T-helper 1 cell treated with Interleukin-12 subunit alpha and Interleukin-12 subunit beta and Interleukin-4 antibody, amounts not matched to agents 30 μg/mL and 1 μg/mL, for 36 hours (primary cell): Measurements from ENCODE around the gene CUL1.
A peak's percentile ranks its signal among the peaks of the same experiment; 100 is the strongest.

Source experiments
- H3K27ac Mint-ChIP-seq: one replicate; pipeline ENCODE4 v1.8.0; 2021; ENCODE audit warnings: mild to moderate bottlenecking, mixed read lengths
- H3K27me3 Mint-ChIP-seq: one replicate; pipeline ENCODE4 v1.8.0; 2021; ENCODE audit warnings: low read depth, mixed read lengths
- H3K36me3 Mint-ChIP-seq: one replicate; pipeline ENCODE4 v1.8.0; 2021; ENCODE audit warnings: low read depth, mixed read lengths
- H3K4me1 Mint-ChIP-seq: one replicate; pipeline ENCODE4 v1.8.0; 2021; ENCODE audit warnings: low read depth, mixed read lengths
- H3K4me3 Mint-ChIP-seq: one replicate; pipeline ENCODE4 v1.8.0; 2021; ENCODE audit warnings: mild to moderate bottlenecking, moderate library complexity, mixed read lengths
- H3K9me3 Mint-ChIP-seq: one replicate; pipeline ENCODE4 v1.8.0; 2021; ENCODE audit warnings: mixed read lengths

CUL1 gene

DNA sequence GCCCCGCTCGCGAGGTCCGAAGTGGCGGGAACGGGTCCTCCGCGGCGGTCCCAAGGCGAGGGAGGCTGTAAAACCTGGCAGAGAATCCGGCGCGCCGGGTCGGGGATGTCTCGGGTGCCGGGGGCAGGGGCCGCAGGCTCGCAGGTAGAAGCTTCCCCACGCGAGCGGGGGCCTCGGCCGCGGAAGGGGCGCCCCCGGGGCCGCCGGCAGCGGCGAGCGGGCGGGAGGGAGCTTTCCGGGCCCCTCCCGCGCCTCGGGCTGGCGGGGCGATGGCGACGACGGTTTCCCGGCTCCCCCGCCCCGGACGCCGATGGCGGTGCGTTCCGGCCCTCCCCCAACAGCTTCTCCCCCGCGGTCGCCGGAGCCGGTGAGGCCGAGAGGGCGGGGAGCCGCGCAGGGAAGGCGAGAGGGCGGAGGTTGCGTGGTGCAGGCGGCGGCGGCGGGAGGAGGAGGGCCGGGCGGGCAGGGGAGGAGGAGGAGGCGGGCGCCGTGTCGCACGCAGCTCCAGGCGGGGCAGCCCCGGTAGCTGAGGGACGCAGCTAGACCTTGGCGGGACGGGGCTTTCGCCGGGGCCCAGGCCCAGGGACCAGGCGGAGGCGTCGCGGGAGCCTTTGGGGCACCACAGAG lies at the start of gene CUL1:
Gene CUL1, plus strand, starts transcription at position 507 of the 627 bp plus-strand sequence. CDS start 31,220 bp downstream, outside the sequence.
- H3K27ac Mint-ChIP-seq, result peak within 1 kb of the TSS; percentile 92
- H3K27me3 Mint-ChIP-seq, result no peaks in the 10 kb centered on the region
- no peaks in the 10 kb centered on the region for H3K9me3 Mint-ChIP-seq
- H3K4me3 Mint-ChIP-seq, result peak within 1 kb of the TSS; percentile 93
- H3K4me1 Mint-ChIP-seq, result peaks cover 43% of the 10 kb centered on the region
- peaks cover 7% of the 10 kb centered on the region for H3K36me3 Mint-ChIP-seq

DNA sequence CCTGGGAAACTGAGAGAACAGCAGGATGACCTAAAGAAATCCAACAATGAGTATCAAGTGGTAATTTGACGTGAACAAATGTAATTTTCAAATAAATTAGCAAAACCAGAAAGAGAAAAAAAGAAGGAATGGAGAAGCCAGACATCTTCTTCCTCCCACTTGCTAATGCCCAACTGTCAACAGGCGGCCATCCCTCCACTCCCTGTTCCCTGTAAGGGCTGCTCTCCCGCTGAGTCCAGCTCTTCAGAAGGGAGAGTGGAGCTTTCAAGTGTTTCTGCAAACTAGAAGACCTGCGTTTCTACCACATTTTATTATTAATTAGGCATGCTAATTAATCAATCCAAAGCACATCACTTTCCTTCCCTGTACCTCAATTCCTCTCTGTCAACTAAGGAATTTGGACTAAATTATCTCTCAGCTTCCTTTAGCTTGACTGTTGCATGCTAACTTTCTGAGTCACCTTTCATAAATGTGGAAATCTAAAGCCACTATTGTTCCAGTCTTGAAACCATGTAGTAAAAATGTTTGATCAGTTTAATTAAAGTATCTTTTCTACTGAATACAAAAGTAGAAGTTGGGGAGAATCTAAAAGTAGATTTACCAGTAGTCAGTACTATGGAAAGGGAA lies 48.4 kb upstream of the CUL1 start:
- no peak overlapping the region for H3K27ac Mint-ChIP-seq
- H3K4me1 Mint-ChIP-seq, result no peaks in the 10 kb centered on the region
- no peaks in the 10 kb centered on the region for H3K36me3 Mint-ChIP-seq
- no peak overlapping the region for H3K4me3 Mint-ChIP-seq
- H3K9me3 Mint-ChIP-seq, result no peaks in the 10 kb centered on the region
- peaks cover 11% of the 10 kb centered on the region for H3K27me3 Mint-ChIP-seq

- H3K27me3 Mint-ChIP-seq, result peaks cover 8% of the 10 kb centered on the region
- no peak overlapping the region for H3K4me3 Mint-ChIP-seq
- H3K36me3 Mint-ChIP-seq, result no peaks in the 10 kb centered on the region
- H3K27ac Mint-ChIP-seq, result no peak overlapping the region
- H3K9me3 Mint-ChIP-seq, result no peaks in the 10 kb centered on the region
- H3K4me1 Mint-ChIP-seq, result no peaks in the 10 kb centered on the region
Measured at GRCh38 chr7:148652773-148653172, 45.9 kb upstream of the CUL1 start.

DNA sequence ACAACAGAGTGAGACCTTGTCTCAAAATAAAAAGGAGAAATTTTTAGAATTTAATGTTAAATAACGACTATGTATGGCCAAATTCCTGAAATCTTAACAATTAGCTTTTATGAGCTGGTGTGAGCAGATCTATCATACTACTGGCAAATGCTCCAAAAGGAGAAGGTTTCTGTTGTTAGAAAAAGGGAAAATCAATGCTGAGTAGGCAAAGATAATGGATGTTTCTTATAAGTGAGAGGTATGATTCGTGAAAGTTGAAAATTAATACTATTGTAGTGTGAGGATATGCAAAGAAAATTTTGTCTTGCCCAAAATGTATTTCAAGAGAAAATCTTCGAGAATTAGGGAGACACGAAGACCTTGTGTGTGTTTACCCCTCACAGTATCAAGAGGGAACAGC lies 40.8 kb upstream of the CUL1 start:
- no peaks in the 10 kb centered on the region for H3K9me3 Mint-ChIP-seq
- H3K27me3 Mint-ChIP-seq, result peaks cover 6% of the 10 kb centered on the region
- no peak overlapping the region for H3K27ac Mint-ChIP-seq
- H3K4me1 Mint-ChIP-seq, result peaks cover 4% of the 10 kb centered on the region
- no peak overlapping the region for H3K4me3 Mint-ChIP-seq
- H3K36me3 Mint-ChIP-seq, result no peaks in the 10 kb centered on the region

DNA sequence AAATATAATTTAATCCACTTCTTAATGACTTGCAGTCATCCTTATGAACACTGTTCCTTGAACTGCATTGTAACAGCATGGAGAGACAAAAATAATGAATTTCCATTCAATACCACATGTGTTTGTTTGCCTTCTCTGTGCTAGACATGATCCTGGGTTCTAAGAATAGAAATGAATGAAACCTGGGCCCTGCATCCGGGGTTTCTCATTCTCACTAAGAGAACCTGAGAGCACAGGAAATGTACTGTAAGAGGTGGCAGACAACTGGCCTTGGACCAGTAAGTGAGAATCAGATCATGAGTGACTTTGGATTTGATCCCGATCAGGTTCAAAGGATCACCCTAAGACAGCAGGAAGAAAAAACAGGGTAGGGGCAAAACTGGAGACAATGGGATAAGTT lies 37.2 kb upstream of the CUL1 start:
- Mint-ChIP-seq H3K9me3 (no peaks in the 10 kb centered on the region), H3K4me3 (no peak overlapping the region), H3K36me3 (no peaks in the 10 kb centered on the region), H3K4me1 (peaks cover 4% of the 10 kb centered on the region), H3K27ac (no peak overlapping the region), H3K27me3 (peaks cover 6% of the 10 kb centered on the region)

DNA sequence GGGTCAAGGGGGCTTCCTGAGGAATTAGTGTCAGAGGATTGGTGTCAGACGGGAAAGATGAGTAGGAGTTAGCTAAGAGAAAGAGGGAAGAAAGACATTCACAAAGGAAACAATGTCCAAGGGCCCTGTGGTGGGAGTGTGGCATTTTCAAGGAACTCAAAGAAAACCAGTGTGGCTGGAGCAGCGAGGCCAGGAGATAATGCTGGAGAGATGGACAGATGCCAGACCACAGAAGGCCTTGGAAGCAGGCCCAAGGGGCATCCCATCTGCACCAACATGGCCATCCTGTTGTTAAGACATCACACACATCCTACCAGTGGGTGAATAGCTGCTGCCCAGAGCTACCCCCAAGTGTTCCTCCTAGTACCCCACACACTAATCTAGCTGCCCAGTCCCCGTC lies 36.1 kb upstream of the CUL1 start:
- Mint-ChIP-seq H3K36me3 (no peaks in the 10 kb centered on the region), H3K27ac (no peak overlapping the region), H3K9me3 (no peaks in the 10 kb centered on the region), H3K4me3 (no peak overlapping the region), H3K27me3 (peaks cover 6% of the 10 kb centered on the region), H3K4me1 (peaks cover 4% of the 10 kb centered on the region)

DNA sequence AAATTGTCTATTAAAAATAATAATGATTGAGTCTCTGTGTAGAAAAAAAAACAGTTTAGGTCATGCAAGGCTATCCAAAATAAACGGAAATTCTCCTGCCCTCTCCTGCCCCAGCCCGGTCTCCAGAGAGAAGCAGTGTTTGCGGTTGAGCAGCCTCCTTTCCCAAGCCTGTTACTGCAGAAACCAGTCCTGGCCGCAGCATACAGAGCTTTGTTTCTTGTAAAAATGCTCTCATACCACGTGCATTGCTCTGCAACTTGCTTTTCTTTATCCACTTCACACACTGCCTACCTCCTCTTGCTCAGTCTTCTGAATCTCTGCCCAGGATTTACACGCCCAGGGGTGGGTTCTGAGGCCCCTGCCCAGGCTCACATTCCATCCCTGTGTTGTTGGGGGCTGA lies 34.4 kb upstream of the CUL1 start:
- peaks cover 3% of the 10 kb centered on the region for H3K27me3 Mint-ChIP-seq
- no peaks in the 10 kb centered on the region for H3K9me3 Mint-ChIP-seq
- H3K27ac Mint-ChIP-seq, result no peak overlapping the region
- no peak overlapping the region for H3K4me3 Mint-ChIP-seq
- H3K4me1 Mint-ChIP-seq, result peaks cover 4% of the 10 kb centered on the region
- H3K36me3 Mint-ChIP-seq, result no peaks in the 10 kb centered on the region

DNA sequence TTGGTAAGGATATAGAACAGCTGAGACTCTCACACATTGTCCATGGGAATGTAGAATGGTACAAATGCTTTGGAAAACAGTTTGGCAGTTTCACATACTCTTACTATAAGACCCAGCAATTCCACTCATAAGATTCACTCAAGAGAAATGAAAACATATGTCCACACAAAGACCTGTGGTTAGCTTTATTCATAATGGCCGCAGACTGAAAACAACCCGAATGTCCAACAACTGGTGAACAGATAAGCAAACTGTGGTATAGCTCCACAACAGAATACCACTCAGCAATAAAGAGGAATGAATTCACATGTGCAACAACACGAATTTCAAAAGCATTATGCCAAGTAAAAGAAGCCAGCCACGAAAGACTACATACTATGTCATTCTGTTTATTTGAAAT lies 33.5 kb upstream of the CUL1 start:
- Mint-ChIP-seq H3K27me3 (peaks cover 3% of the 10 kb centered on the region), H3K36me3 (peaks cover under 1% of the 10 kb centered on the region), H3K4me1 (peaks cover 4% of the 10 kb centered on the region), H3K4me3 (no peak overlapping the region), H3K27ac (no peak overlapping the region), H3K9me3 (peaks cover 2% of the 10 kb centered on the region)

GRCh38 chr7:148669927-148670326 lies 28.8 kb upstream of the CUL1 start:
- H3K4me1 Mint-ChIP-seq, result no peaks in the 10 kb centered on the region
- no peak overlapping the region for H3K4me3 Mint-ChIP-seq
- no peak overlapping the region for H3K27ac Mint-ChIP-seq
- peaks cover 3% of the 10 kb centered on the region for H3K27me3 Mint-ChIP-seq
- H3K36me3 Mint-ChIP-seq, result peaks cover 6% of the 10 kb centered on the region
- peaks cover 14% of the 10 kb centered on the region for H3K9me3 Mint-ChIP-seq

DNA sequence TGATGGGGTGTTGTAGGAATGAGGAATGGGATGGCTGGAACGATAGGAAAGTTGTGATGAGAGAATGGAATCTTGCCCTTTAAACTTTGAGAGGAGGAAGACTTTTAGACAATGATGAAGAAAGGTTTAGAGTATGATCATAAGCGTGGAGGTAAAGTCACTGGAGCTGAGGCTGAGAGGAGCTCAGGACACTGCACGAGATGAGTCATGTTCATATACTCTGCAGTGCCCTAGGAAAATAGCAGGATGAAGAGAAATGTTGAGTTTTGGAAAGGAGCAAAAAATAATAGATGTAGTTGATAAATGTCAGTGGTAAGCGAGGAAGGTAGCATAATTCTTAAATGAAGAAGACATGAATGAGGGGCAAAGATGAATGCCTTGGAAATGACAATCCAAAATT lies 28.3 kb upstream of the CUL1 start:
- Mint-ChIP-seq H3K27ac (no peak overlapping the region), H3K9me3 (peaks cover 18% of the 10 kb centered on the region), H3K27me3 (peaks cover 3% of the 10 kb centered on the region), H3K36me3 (peaks cover 6% of the 10 kb centered on the region), H3K4me1 (no peaks in the 10 kb centered on the region), H3K4me3 (no peak overlapping the region)

- no peak overlapping the region for H3K27ac Mint-ChIP-seq
- no peaks in the 10 kb centered on the region for H3K4me1 Mint-ChIP-seq
- H3K9me3 Mint-ChIP-seq, result peaks cover 22% of the 10 kb centered on the region
- H3K27me3 Mint-ChIP-seq, result peaks cover 3% of the 10 kb centered on the region
- peaks cover 6% of the 10 kb centered on the region for H3K36me3 Mint-ChIP-seq
- H3K4me3 Mint-ChIP-seq, result no peak overlapping the region
Measured at GRCh38 chr7:148670807-148671206, 27.9 kb upstream of the CUL1 start.

DNA sequence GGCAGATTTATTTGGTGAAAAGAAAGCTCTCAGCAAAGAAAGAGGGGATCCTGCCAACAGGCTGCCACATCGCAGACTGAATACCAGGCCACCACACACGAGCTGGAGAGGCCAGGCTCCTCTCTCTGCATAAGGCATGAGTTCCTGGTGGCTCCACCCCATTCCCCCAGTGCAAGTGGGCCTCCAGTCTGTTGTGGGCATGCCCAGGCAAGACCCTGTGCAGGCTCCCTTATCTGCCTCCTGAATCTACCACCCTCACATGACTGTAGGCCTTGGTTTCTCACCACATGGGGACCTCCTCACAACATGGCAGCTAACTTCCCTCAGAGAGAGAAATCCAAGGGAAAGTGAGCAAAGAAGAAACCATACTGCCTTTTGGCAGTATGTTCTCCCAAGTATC lies 26.7 kb upstream of the CUL1 start:
- peaks cover 22% of the 10 kb centered on the region for H3K9me3 Mint-ChIP-seq
- H3K4me1 Mint-ChIP-seq, result no peaks in the 10 kb centered on the region
- no peak overlapping the region for H3K4me3 Mint-ChIP-seq
- H3K27me3 Mint-ChIP-seq, result peaks cover 3% of the 10 kb centered on the region
- H3K27ac Mint-ChIP-seq, result no peak overlapping the region
- peaks cover 6% of the 10 kb centered on the region for H3K36me3 Mint-ChIP-seq

DNA sequence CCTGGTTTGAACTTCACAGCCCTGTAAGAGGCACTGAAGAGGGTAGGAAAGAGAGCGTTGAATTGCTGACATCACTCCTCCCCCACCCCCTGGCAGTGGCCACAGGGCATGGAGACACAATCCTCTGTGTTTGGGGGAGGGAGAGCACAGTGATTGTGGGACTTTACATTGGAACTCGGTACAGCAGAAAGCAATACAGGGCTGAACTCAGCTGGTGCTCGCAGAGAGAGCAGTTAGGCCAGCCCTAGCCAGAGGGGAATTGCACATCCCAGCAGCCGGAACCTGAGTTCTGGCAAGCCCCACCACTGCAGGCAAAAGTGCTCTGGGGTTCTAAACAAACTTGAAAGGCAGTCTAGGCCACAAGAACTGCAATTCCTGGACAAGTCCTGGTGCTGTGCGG lies 24.0 kb upstream of the CUL1 start:
- Mint-ChIP-seq H3K9me3 (peaks cover 22% of the 10 kb centered on the region), H3K4me3 (no peak overlapping the region), H3K27ac (no peak overlapping the region), H3K27me3 (peaks cover 17% of the 10 kb centered on the region), H3K4me1 (no peaks in the 10 kb centered on the region), H3K36me3 (peaks cover 6% of the 10 kb centered on the region)

DNA sequence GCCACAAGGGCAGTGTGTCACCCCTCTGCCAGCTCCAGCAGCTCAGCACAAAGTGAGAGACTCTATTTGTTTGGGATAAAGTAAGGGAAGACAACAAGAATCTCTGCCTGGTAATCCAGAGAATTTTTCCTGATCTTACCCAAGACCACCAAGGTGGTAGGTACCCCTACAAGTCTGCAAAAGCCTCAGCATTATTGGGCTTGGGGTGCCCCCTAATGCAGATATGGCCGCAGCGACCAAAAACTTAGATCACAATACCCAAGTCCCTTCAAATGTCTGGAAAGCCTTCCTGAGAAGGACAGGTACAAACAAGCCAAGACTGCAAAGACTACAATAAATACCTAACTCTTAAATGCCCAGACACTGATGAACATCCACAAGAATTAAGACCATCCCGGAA lies 22.4 kb upstream of the CUL1 start:
- Mint-ChIP-seq H3K27ac (no peak overlapping the region), H3K4me3 (no peak overlapping the region), H3K36me3 (peaks cover 4% of the 10 kb centered on the region), H3K9me3 (peaks cover 22% of the 10 kb centered on the region), H3K4me1 (no peaks in the 10 kb centered on the region), H3K27me3 (peaks cover 31% of the 10 kb centered on the region)

- Mint-ChIP-seq H3K27ac (no peak overlapping the region), H3K36me3 (no peaks in the 10 kb centered on the region), H3K27me3 (peaks cover 38% of the 10 kb centered on the region), H3K4me1 (no peaks in the 10 kb centered on the region), H3K4me3 (no peak overlapping the region), H3K9me3 (peaks cover 14% of the 10 kb centered on the region)
Measured at GRCh38 chr7:148681821-148682220, 16.9 kb upstream of the CUL1 start.
